PC-9 (cell line): ENCODE data around the gene GLRX2. TPM values are rescaled to one million over a fixed set of nuclear protein-coding genes. Genes with fewer than 3 reads are reported as not detected.

Source experiments
- BruUV-seq: library from RNA; stranded (reverse); fragments of 400-500 nt; replicated peaks from 2 replicates; lab custom pipeline; 2021; lab: Mats Ljungman, UMichigan
- CTCF ChIA-PET: fragments of 300-600 bp; sonication (Branson Sonifier 250); formaldehyde crosslinking; loops from one replicate; lab custom pipeline; 2022; ENCODE audit warnings: antibody characterized with exemption; lab: Charles Lee
- POLR2A ChIA-PET: fragments of 300-600 bp; sonication (Branson Sonifier 250); formaldehyde crosslinking; loops from one replicate; lab custom pipeline; 2022; ENCODE audit warnings: antibody characterized with exemption; ENCODE audit not compliant: unreplicated experiment; lab: Charles Lee
- DNase-seq, 2 experiments: peaks; one replicate each; pipeline versions ENCODE4 v3.0.0 to v3.0.0-alpha.2; 2015 to 2022; ENCODE audit warnings: mixed read lengths in 1 of 2
- H2AFZ ChIP-seq: fragments of 200-600 bp; sonication (generic); 2 replicates; pipeline ENCODE4 v1.8.1; 2017; ENCODE audit warnings: antibody characterized with exemption
- H3F3A ChIP-seq: fragments of 200-600 bp; sonication (generic); 2 replicates; pipeline ENCODE4 v1.8.1; 2017; ENCODE audit warnings: antibody characterized with exemption, mild to moderate bottlenecking, low read depth; ENCODE audit not compliant: insufficient read depth
- H3K27ac ChIP-seq: fragments of 200-600 bp; sonication (generic); 2 replicates; pipeline ENCODE4 v1.6.1; 2016; ENCODE audit warnings: mixed run types
- H3K27me3 ChIP-seq: fragments of 200-600 bp; sonication (generic); 2 replicates; pipeline ENCODE4 v1.6.1; 2016; ENCODE audit warnings: low read depth, mixed run types; ENCODE audit not compliant: insufficient read depth
- H3K36me3 ChIP-seq: fragments of 200-600 bp; sonication (generic); 2 replicates; pipeline ENCODE4 v1.6.1; 2016; ENCODE audit warnings: low read depth, mixed run types
- H3K4me1 ChIP-seq: fragments of 200-600 bp; sonication (generic); replicated peaks from 2 replicates; pipeline ENCODE4 v1.6.1; 2016; ENCODE audit warnings: mixed run types; ENCODE audit not compliant: insufficient read depth
- H3K4me2 ChIP-seq: fragments of 200-600 bp; sonication (generic); 2 replicates; pipeline ENCODE4 v1.6.1; 2017; ENCODE audit warnings: mixed run types
- H3K4me3 ChIP-seq: fragments of 200-600 bp; sonication (generic); 2 replicates; pipeline ENCODE4 v1.6.1; 2016; ENCODE audit warnings: mixed run types
- H3K79me2 ChIP-seq: fragments of 200-600 bp; sonication (generic); 2 replicates; pipeline ENCODE4 v1.6.1; 2017; ENCODE audit warnings: low read depth, mixed run types
- H3K9me2 ChIP-seq: fragments of 200-600 bp; sonication (generic); 2 replicates; pipeline ENCODE4 v1.8.1; 2017; ENCODE audit warnings: mild to moderate bottlenecking; ENCODE audit not compliant: insufficient read depth
- H3K9me3 ChIP-seq: fragments of 200-600 bp; sonication (generic); 2 replicates; pipeline ENCODE4 v1.8.1; 2016; ENCODE audit warnings: low read depth; ENCODE audit not compliant: insufficient read depth
- H4K20me1 ChIP-seq: fragments of 200-600 bp; sonication (generic); 2 replicates; pipeline ENCODE4 v1.8.1; 2017; ENCODE audit not compliant: insufficient read depth
- EZH2 ChIP-seq: fragments of 200-600 bp; sonication (generic); IDR thresholded peaks from 2 replicates; pipeline ENCODE4 v1.8.0; 2017; ENCODE audit warnings: antibody characterized with exemption, low read depth
- intact Hi-C: fragments of 100-400 bp; cut with micrococcal nuclease; formaldehyde crosslinking; loops from one replicate; pipeline ENCODE4 v1.10.0; 2022; ENCODE audit not compliant: unreplicated experiment
- total RNA-seq: library from RNA; stranded (reverse); gene quantifications from 2 replicates; pipeline ENCODE4 v1.2.3, GENCODE V29; 2021
- TF ChIP-seq, protein P1 (sequence below): fragments of 200-600 bp; sonication (generic); conservative IDR thresholded peaks from 2 replicates; pipeline ENCODE4 v1.6.1; 2017; ENCODE audit warnings: mixed run types, antibody characterized with exemption, mild to moderate bottlenecking, moderate library complexity

GLRX2 gene
- total RNA-seq, 1 experiment from 2014 or later, result 16.7 TPM

DNA sequence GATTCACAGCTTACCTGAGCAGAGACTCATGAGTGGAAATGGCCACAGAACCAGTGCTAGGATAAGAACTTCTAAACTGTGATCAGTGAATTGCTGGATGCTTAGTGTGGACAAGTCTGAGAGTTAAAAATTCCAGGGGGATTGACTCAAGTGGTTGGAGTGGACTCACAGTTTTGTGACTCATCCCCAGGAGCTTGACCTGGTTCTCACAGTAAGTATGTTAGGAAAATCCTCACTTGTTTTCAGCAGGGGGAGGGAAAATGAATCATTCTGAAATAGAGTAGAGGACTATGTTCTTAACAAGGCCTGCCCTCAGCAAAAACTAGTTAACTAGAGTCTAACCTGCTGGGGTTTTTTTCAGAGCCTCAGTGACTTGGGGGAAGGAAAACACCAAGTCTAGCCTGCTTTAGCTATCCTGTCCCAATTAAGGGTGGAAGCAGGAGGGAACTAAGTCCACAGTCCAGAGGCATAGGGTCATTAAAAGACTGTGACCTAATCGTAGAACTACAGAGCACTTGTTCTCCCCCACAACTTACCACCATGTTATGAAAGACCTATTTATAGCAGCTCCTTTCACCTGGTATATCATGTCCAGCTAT lies 10.5 kb upstream of the GLRX2 start:
- no peaks in the 10 kb centered on the region for H3K27me3 ChIP-seq
- H3K4me1 ChIP-seq, result peaks cover 37% of the 10 kb centered on the region
- no peaks in the 10 kb centered on the region for H3K36me3 ChIP-seq
- no peaks in the 10 kb centered on the region for H3K79me2 ChIP-seq
- H4K20me1 ChIP-seq, result no peaks in the 10 kb centered on the region
- H3K27ac ChIP-seq, result peak overlapping the region; percentile 69
- no peak overlapping the region for H2AFZ ChIP-seq
- ChIA-PET CTCF (no interaction called here), POLR2A (no interaction called here)
- peak; percentile 25 to 82 for DNase-seq
- H3K4me2 ChIP-seq, result peak overlapping the region; percentile 47
- intact Hi-C loops, result no loop called here
- TF ChIP-seq EZH2, result no peak
- TF ChIP-seq, protein P1, sequence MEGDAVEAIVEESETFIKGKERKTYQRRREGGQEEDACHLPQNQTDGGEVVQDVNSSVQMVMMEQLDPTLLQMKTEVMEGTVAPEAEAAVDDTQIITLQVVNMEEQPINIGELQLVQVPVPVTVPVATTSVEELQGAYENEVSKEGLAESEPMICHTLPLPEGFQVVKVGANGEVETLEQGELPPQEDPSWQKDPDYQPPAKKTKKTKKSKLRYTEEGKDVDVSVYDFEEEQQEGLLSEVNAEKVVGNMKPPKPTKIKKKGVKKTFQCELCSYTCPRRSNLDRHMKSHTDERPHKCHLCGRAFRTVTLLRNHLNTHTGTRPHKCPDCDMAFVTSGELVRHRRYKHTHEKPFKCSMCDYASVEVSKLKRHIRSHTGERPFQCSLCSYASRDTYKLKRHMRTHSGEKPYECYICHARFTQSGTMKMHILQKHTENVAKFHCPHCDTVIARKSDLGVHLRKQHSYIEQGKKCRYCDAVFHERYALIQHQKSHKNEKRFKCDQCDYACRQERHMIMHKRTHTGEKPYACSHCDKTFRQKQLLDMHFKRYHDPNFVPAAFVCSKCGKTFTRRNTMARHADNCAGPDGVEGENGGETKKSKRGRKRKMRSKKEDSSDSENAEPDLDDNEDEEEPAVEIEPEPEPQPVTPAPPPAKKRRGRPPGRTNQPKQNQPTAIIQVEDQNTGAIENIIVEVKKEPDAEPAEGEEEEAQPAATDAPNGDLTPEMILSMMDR, result no peak
- H3K4me3 ChIP-seq, result no peak overlapping the region
- BruUV-seq, result no TSS peak
- no peaks in the 10 kb centered on the region for H3K9me2 ChIP-seq
- H3F3A ChIP-seq, result peaks cover 17% of the 10 kb centered on the region
- H3K9me3 ChIP-seq, result no peaks in the 10 kb centered on the region

DNA sequence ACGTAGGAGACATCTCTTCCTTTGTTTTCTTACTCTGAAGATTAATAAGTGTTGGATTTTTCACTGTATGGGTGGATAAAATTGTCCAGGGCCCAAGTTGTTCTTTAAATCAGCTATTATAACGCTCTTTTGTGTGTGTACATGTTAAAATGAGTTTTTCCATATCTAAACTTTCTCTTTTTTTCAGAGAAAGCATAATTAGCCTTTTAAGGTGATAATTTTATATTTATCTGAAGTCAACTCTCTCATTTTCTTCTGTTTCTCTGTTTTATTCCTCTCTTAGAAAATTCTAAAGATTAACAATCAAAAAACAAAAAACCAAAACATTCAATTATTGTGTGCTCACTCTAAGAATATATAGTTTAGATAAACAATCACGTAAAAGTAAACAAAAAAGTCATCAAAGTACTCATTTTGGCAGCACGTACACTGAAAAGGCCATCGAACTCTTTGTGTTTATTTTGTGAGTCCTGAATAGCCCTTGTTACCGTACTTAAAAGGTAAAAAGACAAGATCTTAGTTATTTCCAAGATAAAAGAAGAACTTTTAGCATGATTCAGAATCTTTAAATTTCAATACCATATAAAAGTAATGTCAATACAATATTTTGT lies 9.4 kb upstream of the GLRX2 start:
- Histone ChIP-seq H3K27ac (no peak overlapping the region), H3K79me2 (no peaks in the 10 kb centered on the region), H3K27me3 (no peaks in the 10 kb centered on the region), H3K36me3 (no peaks in the 10 kb centered on the region), H2AFZ (no peak overlapping the region), H3K4me1 (peaks cover 38% of the 10 kb centered on the region), H3K4me2 (no peak overlapping the region), H3K9me2 (no peaks in the 10 kb centered on the region), H3F3A (peaks cover 17% of the 10 kb centered on the region), H3K4me3 (no peak overlapping the region), H4K20me1 (no peaks in the 10 kb centered on the region), H3K9me3 (no peaks in the 10 kb centered on the region)
- BruUV-seq, result no TSS peak
- ChIA-PET CTCF (no interaction called here), POLR2A (no interaction called here)
- no peak for TF ChIP-seq EZH2
- TF ChIP-seq, protein P1, result no peak
- DNase-seq, result no peak
- intact Hi-C loops, result no loop called here

DNA sequence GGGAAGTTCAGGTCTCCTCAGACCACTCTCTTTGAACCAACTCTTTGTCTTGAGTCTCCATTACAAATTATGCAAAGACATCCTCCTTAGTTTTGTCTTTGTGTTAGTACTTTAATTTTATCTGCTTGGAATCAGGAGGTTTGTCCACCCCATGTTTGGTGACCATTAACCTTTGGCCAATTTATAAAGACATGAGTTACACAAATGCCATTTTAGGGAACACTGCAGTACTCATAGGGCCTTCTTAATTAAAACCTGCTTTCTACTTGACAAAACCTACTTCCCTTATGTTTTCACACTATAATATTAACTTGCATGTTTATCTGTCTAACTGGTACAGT lies 8.7 kb upstream of the GLRX2 start:
- H3K4me2 ChIP-seq, result no peak overlapping the region
- intact Hi-C loops, result no loop called here
- no TSS peak for BruUV-seq
- POLR2A ChIA-PET, result no interaction called here
- no peak for TF ChIP-seq EZH2
- TF ChIP-seq, protein P1, result no peak
- peaks cover 38% of the 10 kb centered on the region for H3K4me1 ChIP-seq
- H3K36me3 ChIP-seq, result no peaks in the 10 kb centered on the region
- peaks cover 17% of the 10 kb centered on the region for H3F3A ChIP-seq
- no peaks in the 10 kb centered on the region for H3K9me3 ChIP-seq
- H4K20me1 ChIP-seq, result no peaks in the 10 kb centered on the region
- no peaks in the 10 kb centered on the region for H3K9me2 ChIP-seq
- H2AFZ ChIP-seq, result no peak overlapping the region
- no peaks in the 10 kb centered on the region for H3K79me2 ChIP-seq
- H3K4me3 ChIP-seq, result no peak overlapping the region
- CTCF ChIA-PET, result no interaction called here
- no peak for DNase-seq
- H3K27ac ChIP-seq, result no peak overlapping the region
- no peaks in the 10 kb centered on the region for H3K27me3 ChIP-seq
